HG02759 (cell line): ENCODE results near the gene MMP2.

Experiments used
- ATAC-seq: cut with Tn5 transposase; IDR thresholded peaks from one replicate; pipeline ENCODE4 v1.9.1; 2021; ENCODE audit warnings: mild to moderate bottlenecking, moderate library complexity; ENCODE audit not compliant: unreplicated experiment

MMP2 gene

GRCh38 chr16:55491691-55492090 is 12.7 kb downstream of the MMP2 start:
- ATAC-seq = no peak

GRCh38 chr16:55492756-55493380 is 13.9 kb downstream of the MMP2 start:
- ATAC-seq = no peak

GRCh38 chr16:55494994-55495421 is 16.0 kb downstream of the MMP2 start:
- no peak for ATAC-seq

DNA sequence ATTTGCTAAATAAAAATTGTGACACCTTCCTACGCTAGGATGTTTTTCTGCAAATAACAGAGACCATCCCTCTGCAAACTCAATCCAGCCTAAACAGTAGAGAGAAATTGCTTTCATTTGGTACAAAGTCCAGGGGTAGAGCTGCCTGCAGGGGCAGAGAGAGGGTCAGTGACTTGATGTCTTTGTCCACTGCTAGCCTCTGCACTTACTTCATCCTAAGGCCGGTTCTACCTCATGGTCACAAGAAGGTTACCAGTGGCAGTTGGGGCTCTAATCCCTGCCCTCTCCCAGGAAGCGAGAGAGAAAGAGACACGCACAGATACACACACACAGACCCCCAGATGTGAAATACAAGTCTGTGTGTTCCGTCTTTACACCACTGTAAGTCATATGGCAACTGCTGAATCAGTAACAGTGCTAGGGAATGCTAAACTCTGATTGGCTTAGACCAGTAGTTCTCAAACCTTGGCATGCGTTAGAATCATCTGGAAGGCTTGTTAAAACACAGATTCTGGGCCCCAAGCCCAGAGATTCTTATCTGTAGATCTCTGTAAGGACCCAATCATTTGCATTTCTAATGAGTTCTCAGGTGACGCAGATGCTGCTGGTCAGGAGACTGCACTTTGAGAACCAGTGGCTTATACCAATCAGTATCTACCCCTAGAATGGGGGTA is 16.8 kb downstream of the MMP2 start:
- no peak for ATAC-seq

DNA sequence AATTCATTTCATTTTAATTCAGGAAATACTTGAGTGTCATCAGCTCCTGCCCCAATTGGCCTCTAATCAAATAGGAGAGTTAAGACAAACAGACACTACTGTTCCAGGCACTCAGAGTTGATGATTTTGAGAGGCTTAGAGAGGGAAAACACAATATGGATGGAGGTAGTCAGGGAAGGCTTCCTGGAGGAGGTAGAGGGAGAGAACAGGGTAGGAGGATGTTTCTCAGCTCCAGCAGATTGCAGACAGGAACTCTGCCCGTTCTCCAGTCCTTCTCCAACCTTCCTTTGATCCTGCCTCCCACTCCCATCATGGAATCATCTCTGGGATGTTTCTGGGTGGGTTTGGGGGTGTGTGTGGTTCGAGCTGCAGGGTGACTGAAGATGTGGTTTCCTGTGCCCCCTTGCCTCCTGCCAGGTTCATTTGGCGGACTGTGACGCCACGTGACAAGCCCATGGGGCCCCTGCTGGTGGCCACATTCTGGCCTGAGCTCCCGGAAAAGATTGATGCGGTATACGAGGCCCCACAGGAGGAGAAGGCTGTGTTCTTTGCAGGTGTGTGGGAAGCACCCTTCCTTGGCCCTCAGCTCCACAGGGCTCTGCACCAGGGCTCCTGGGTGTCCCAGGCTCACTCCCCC is 17.6 kb downstream of the MMP2 start:
- no peak for ATAC-seq

DNA sequence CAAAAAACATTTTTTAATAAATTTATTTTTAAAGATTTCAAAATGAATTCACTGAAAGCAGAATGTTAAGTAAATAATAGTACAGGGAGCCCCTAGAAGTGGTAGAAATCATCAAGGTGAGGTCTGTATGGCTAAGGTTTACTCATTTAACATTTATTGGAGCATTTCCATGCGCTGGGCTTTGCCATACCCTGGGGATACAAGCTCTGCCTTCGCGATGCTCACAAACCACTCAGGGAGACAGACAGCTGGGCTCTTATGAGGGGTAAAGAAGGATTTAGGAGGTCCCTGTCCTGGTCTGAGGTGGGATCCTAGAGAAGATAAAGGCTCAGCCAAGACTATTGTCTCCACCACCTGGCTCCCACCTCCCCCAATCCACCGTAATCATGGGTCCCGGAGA is 18.6 kb downstream of the MMP2 start:
- no peak for ATAC-seq

DNA sequence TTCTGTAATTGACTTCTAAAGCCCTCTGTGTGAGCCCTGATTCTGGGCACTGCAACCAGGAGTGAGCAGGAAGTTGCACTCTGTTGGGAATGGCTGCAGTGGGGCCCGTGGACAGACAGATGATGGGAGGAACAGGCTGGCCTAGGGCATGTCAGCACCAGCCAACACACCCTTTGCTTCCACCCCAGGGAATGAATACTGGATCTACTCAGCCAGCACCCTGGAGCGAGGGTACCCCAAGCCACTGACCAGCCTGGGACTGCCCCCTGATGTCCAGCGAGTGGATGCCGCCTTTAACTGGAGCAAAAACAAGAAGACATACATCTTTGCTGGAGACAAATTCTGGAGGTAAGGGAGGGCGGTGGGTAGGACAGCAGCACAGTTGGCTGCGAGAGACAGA is 19.1 kb downstream of the MMP2 start:
- ATAC-seq = no peak

DNA sequence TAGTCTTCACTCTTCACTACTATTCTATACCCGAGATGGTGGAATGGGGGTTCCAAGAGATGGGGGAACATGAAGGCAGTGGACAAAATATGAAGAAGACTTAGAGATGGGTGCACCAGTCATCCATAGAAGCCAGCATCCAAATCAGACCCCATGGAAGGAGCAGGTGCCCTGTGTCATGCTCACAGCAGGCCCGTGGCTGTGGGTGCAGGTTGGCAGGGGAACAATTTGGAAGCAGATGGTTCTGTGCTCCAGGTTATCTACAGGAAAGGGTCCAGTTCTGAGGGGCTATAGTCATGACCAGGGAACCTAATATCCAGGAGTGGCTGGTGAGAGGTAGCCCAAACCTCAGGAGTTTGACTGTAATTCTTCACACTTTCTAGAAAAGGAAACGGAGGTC is 20.3 kb downstream of the MMP2 start:
- ATAC-seq = no peak

DNA sequence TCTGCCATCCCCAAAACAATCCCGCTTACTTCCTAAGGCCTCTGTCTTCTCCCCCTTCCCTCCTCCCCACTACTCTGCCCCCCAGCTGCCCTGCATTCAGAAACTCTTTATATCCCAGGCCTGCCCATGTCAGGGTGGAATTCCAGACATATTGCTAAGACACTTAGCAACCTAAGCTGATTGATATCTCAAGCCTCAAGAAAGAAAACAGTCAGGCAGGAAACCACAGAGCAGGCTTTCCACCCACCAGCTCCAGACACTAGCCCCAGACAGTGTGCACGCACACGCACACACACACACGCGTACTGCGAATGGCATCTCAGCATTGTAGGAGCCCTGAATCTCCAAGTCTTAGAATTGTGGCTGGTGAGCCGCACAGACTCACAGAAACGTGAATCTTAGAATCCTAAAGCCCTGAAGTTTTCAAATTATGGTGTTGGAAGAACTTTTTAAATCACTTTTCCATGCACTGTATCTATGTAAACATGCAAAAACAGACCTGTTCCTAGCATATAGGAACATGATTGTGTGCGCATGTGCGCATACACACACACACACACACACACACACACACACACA is 21.0 kb downstream of the MMP2 start:
- no peak for ATAC-seq

GRCh38 chr16:55500530-55501011 is 21.6 kb downstream of the MMP2 start:
- ATAC-seq = no peak

GRCh38 chr16:55501549-55502322 is 22.7 kb downstream of the MMP2 start:
- no peak for ATAC-seq

DNA sequence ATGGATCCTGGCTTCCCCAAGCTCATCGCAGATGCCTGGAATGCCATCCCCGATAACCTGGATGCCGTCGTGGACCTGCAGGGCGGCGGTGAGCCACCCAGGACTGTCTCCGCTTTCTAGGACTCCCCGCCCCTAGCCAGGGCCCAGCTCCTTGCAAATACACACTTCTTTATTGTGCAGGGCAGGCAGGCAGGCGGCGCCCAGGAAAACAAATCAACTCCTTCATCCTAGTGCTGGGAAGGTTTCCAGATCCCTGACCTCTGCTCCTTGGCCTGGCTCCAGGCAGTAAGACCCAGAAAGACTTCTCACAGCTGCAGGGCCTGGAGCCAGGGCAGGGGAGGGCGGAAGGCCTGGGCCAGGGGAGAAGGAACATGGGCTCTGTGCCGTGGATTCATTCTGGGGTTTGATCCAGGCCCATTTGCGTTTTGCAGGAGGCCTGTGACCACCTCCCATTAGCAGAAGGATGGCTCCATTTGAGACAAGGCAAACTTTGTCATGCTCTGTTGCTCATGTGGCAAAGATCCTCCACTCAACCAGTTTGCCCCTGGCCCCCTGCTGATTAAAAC is 23.9 kb downstream of the MMP2 start:
- no peak for ATAC-seq

DNA sequence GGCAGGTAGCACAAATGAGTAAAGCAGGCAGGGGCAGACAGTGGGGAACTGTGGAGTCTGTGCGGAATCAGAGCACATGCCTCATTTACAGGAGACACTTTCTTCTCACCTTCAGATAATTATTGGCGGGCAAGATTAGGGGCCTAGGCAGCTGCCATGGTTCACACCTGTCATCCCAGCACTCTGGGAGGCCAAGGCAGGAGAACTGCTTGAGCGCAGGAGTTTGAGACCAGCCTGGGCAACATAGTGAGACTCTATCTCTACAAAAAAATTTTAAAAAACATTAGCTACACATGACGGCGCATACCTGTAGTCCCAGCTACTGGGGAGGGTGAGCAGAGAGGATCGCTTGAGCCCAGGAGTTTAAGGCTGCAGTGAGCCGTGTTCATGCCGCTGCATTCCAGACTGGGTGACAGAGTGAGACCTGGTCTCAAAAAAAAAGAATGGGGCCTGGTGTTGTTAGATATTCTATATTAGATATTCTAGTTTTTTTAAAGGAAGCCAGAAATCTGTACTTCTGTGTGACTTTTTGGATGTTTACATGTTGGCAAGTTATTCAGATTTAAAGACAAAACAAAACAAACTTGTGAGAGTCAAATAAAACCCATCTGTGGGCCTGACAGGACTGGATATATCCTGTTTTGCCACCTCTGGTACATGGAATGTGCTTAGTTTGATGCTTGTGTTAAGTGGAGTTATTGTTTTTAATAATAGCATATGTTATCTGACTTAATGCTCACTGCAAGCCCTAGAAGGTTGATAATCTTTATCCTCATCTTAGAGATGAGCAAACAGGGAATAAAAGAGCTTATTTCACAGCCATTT is 24.9 kb downstream of the MMP2 start:
- ATAC-seq = no peak

DNA sequence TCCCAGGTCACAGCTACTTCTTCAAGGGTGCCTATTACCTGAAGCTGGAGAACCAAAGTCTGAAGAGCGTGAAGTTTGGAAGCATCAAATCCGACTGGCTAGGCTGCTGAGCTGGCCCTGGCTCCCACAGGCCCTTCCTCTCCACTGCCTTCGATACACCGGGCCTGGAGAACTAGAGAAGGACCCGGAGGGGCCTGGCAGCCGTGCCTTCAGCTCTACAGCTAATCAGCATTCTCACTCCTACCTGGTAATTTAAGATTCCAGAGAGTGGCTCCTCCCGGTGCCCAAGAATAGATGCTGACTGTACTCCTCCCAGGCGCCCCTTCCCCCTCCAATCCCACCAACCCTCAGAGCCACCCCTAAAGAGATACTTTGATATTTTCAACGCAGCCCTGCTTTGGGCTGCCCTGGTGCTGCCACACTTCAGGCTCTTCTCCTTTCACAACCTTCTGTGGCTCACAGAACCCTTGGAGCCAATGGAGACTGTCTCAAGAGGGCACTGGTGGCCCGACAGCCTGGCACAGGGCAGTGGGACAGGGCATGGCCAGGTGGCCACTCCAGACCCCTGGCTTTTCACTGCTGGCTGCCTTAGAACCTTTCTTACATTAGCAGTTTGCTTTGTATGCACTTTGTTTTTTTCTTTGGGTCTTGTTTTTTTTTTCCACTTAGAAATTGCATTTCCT is 26.5 kb downstream of the MMP2 start:
- no peak for ATAC-seq

GRCh38 chr16:55506083-55506482 is 27.1 kb downstream of the MMP2 start:
- ATAC-seq = no peak

- no peak for ATAC-seq
Measured at GRCh38 chr16:55506708-55507107, 27.7 kb downstream of the MMP2 start.

GRCh38 chr16:55508271-55508921 is 29.4 kb downstream of the MMP2 start:
- ATAC-seq = no peak

- no peak for ATAC-seq
Measured at GRCh38 chr16:55508941-55509931, 30.2 kb downstream of the MMP2 start, which contains the start of gene LPCAT2. Gene LPCAT2 (plus strand): TSS chr16:55509072. CDS start chr16:55509182, 110 bp downstream.
